ENCODE data around the gene CD86.

CD86 gene

GRCh38 chr3:122092460-122093165, 37.5 kb downstream of the CD86 start:
- peak; percentile 24 for DNase-seq (ENCODE audit: low spot score)

- DNase-seq (ENCODE audit: low spot score): no peak
These were observed 39.0 kb downstream of the CD86 start for GRCh38 chr3:122094125-122094524.

GRCh38 chr3:122094693-122095092, 39.5 kb downstream of the CD86 start:
- DNase-seq (ENCODE audit: low spot score): no peak

- DNase-seq (ENCODE audit: low spot score): no peak
These were observed 42.0 kb downstream of the CD86 start for GRCh38 chr3:122097141-122097540.

- DNase-seq (ENCODE audit: low spot score): no peak
These were observed 43.4 kb downstream of the CD86 start for GRCh38 chr3:122098611-122099010.

GRCh38 chr3:122099255-122099654, 44.1 kb downstream of the CD86 start:
- DNase-seq (ENCODE audit: low spot score): no peak

GRCh38 chr3:122100083-122100482, 44.9 kb downstream of the CD86 start:
- no peak for DNase-seq (ENCODE audit: low spot score)

- no peak for DNase-seq (ENCODE audit: low spot score)
These were observed 45.7 kb downstream of the CD86 start for GRCh38 chr3:122100591-122101463.

- peak; percentile 32 for DNase-seq (ENCODE audit: low spot score)
These were observed 46.5 kb downstream of the CD86 start for GRCh38 chr3:122101646-122102045.

- no peak for DNase-seq (ENCODE audit: low spot score)
These were observed 47.2 kb downstream of the CD86 start for GRCh38 chr3:122102191-122102935.

GRCh38 chr3:122103821-122104514, 48.8 kb downstream of the CD86 start:
- DNase-seq (ENCODE audit: low spot score): no peak

- no peak for DNase-seq (ENCODE audit: low spot score)
These were observed 49.5 kb downstream of the CD86 start for GRCh38 chr3:122104515-122105194.

GRCh38 chr3:122105626-122106025, 50.5 kb downstream of the CD86 start:
- DNase-seq (ENCODE audit: low spot score): peak; percentile 9

- DNase-seq (ENCODE audit: low spot score): no peak
These were observed 52.0 kb downstream of the CD86 start for GRCh38 chr3:122107171-122107570.

GRCh38 chr3:122111974-122112373, 56.8 kb downstream of the CD86 start:
- DNase-seq (ENCODE audit: low spot score): no peak

GRCh38 chr3:122112754-122113153, 57.6 kb downstream of the CD86 start:
- no peak for DNase-seq (ENCODE audit: low spot score)

- no peak for DNase-seq (ENCODE audit: low spot score)
These were observed 68.7 kb downstream of the CD86 start for GRCh38 chr3:122123850-122124249.

- DNase-seq (ENCODE audit: low spot score): no peak
These were observed 77.9 kb downstream of the CD86 start for GRCh38 chr3:122132949-122133540.

GRCh38 chr3:122146466-122146865, 91.3 kb downstream of the CD86 start:
- DNase-seq (ENCODE audit: low spot score): no peak

- no peak for DNase-seq (ENCODE audit: low spot score)
These were observed 93.9 kb downstream of the CD86 start for GRCh38 chr3:122148941-122149627.

Data from GM03348 (cell line).